IMR-90 (cell line): ENCODE data around the gene NCOA5. TPM values are rescaled to one million over a fixed set of nuclear protein-coding genes. Genes with fewer than 3 reads are reported as not detected.

Experiments
- ATAC-seq: fragments of 200-7000 bp; cut with Tn5 transposase; 2 replicates; pipeline ENCODE4 v1.9.1; 2020; ENCODE audit warnings: low read depth, mild to moderate bottlenecking, moderate library complexity
- BruUV-seq: library from RNA; stranded (reverse); fragments of 400-500 nt; replicated peaks from 2 replicates; lab custom pipeline; 2021; lab: Mats Ljungman, UMichigan
- CTCF ChIA-PET: fragments of 300-600 bp; formaldehyde crosslinking; extraction: SDS; loops from one replicate; lab custom pipeline; 2021; ENCODE audit warnings: antibody characterized with exemption; lab: Yijun Ruan, JAX
- POLR2A ChIA-PET: fragments of 300-600 bp; sonication (Branson Sonifier 250); formaldehyde crosslinking; loops from one replicate; lab custom pipeline; 2022; ENCODE audit warnings: antibody characterized with exemption; ENCODE audit not compliant: unreplicated experiment; lab: Charles Lee
- DNase-seq: peaks from one replicate; pipeline ENCODE4 v3.0.0; 2013
- H2AFZ ChIP-seq: replicated peaks from 2 replicates; pipeline ENCODE3; 2013; ENCODE audit warnings: low read length, mild to moderate bottlenecking; ENCODE audit not compliant: poor library complexity
- H2AK5ac ChIP-seq: 2 replicates; pipeline ENCODE4 v1.6.1; 2013; ENCODE audit warnings: low read depth, low read length, inconsistent platforms
- H2AK9ac ChIP-seq: replicated peaks from 2 replicates; pipeline ENCODE3; 2013; ENCODE audit warnings: mild to moderate bottlenecking, low read depth, low read length, moderate library complexity; ENCODE audit not compliant: poor library complexity
- H2BK120ac ChIP-seq: 2 replicates; pipeline ENCODE4 v1.6.1; 2013; ENCODE audit warnings: low read depth, low read length, inconsistent platforms
- H2BK15ac ChIP-seq: 3 replicates; pipeline ENCODE4 v1.6.1; 2013; ENCODE audit warnings: low read depth, low read length, inconsistent platforms
- H2BK20ac ChIP-seq: 2 replicates; pipeline ENCODE4 v1.6.1; 2013; ENCODE audit warnings: low read depth, mild to moderate bottlenecking, inconsistent platforms, low read length, moderate library complexity
- H2BK5ac ChIP-seq: 2 replicates; pipeline ENCODE4 v1.6.1; 2013; ENCODE audit warnings: mild to moderate bottlenecking, low read depth, low read length, inconsistent platforms; ENCODE audit not compliant: poor library complexity, severe bottlenecking
- H3K14ac ChIP-seq: replicated peaks from 2 replicates; pipeline ENCODE4 v1.6.1; 2013; ENCODE audit warnings: low read depth, low read length, inconsistent platforms
- H3K18ac ChIP-seq: 2 replicates; pipeline ENCODE4 v1.6.1; 2013; ENCODE audit warnings: low read depth, low read length, control low read depth
- H3K23ac ChIP-seq: 2 replicates; pipeline ENCODE4 v1.6.1; 2013; ENCODE audit warnings: low read depth, low read length, inconsistent platforms
- H3K27ac ChIP-seq: 2 replicates; pipeline ENCODE4 v1.5.1; 2013; ENCODE audit warnings: mild to moderate bottlenecking, control low read depth, low read length; ENCODE audit not compliant: insufficient read depth
- H3K27me3 ChIP-seq: 2 replicates; pipeline ENCODE4 v1.6.1; 2013; ENCODE audit warnings: low read length; ENCODE audit not compliant: control insufficient read depth, insufficient read depth
- H3K36me3 ChIP-seq: 2 replicates; pipeline ENCODE4 v1.6.1; 2013; ENCODE audit warnings: low read length, mixed read lengths; ENCODE audit not compliant: control insufficient read depth, insufficient read depth
- H3K4ac ChIP-seq: 2 replicates; pipeline ENCODE4 v1.6.1; 2013; ENCODE audit warnings: low read depth, low read length, inconsistent platforms
- H3K4me1 ChIP-seq: 2 replicates; pipeline ENCODE4 v1.6.1; 2013; ENCODE audit warnings: low read length, mixed read lengths; ENCODE audit not compliant: control insufficient read depth, insufficient read depth
- H3K4me2 ChIP-seq: 2 replicates; pipeline ENCODE4 v1.6.1; 2013; ENCODE audit warnings: low read depth, mild to moderate bottlenecking, control low read depth, low read length, moderate library complexity
- H3K4me3 ChIP-seq: 2 replicates; pipeline ENCODE4 v1.5.1; 2013; ENCODE audit warnings: low read depth, mild to moderate bottlenecking, control low read depth, low read length, moderate library complexity; ENCODE audit not compliant: insufficient read depth
- H3K56ac ChIP-seq: 2 replicates; pipeline ENCODE4 v1.6.1; 2013; ENCODE audit warnings: low read length, inconsistent platforms; ENCODE audit not compliant: insufficient read depth; ENCODE audit errors: extremely low read depth
- H3K79me1 ChIP-seq, 2 experiments: 2 replicates each; pipeline ENCODE4 v1.6.1; 2013; ENCODE audit warnings: low read length in 2 of 2, inconsistent platforms in 1 of 2, low read depth in 1 of 2
- H3K9ac ChIP-seq: 2 replicates; pipeline ENCODE4 v1.6.1; 2013; ENCODE audit warnings: low read depth, low read length, control low read depth
- H3K9me1 ChIP-seq: 2 replicates; pipeline ENCODE4 v1.6.1; 2013; ENCODE audit warnings: low read length, inconsistent platforms; ENCODE audit not compliant: insufficient read depth
- H3K9me3 ChIP-seq: 2 replicates; pipeline ENCODE4 v1.6.1; 2013; ENCODE audit warnings: low read length; ENCODE audit not compliant: control insufficient read depth, insufficient read depth
- H4K20me1 ChIP-seq: 2 replicates; pipeline ENCODE4 v1.6.1; 2013; ENCODE audit warnings: low read length, inconsistent platforms; ENCODE audit not compliant: insufficient read depth
- H4K5ac ChIP-seq: 2 replicates; pipeline ENCODE4 v1.6.1; 2013; ENCODE audit warnings: mild to moderate bottlenecking, low read depth, low read length, control low read depth
- H4K8ac ChIP-seq, 2 experiments: 2 replicates each; pipeline ENCODE4 v1.6.1; 2013; ENCODE audit warnings: low read depth in 2 of 2, low read length in 2 of 2, control low read depth in 1 of 2, inconsistent platforms in 1 of 2
- H4K91ac ChIP-seq: 2 replicates; pipeline ENCODE4 v1.6.1; 2013; ENCODE audit warnings: low read depth, low read length, inconsistent platforms; ENCODE audit not compliant: insufficient read depth
- BHLHE40 ChIP-seq: fragments of 150-350 bp; IDR thresholded peaks from 2 replicates; pipeline ENCODE4 v1.6.1; 2016; ENCODE audit warnings: mild to moderate bottlenecking, low read depth, low read length
- CHD1 ChIP-seq: IDR thresholded peaks from 2 replicates; pipeline ENCODE4 v1.6.1; 2012; ENCODE audit warnings: low read depth, low read length, improper control_type of control experiment
- CTCF ChIP-seq: conservative IDR thresholded peaks from 2 replicates; pipeline ENCODE4 v1.5.1; 2012; ENCODE audit warnings: mild to moderate bottlenecking, low read depth, low read length, improper control_type of control experiment
- MAFK ChIP-seq: IDR thresholded peaks from 2 replicates; pipeline ENCODE4 v1.6.1; 2012; ENCODE audit warnings: low read depth, low read length, improper control_type of control experiment
- MAZ ChIP-seq: IDR thresholded peaks from 2 replicates; pipeline ENCODE4 v1.6.1; 2012; ENCODE audit warnings: low read depth, mild to moderate bottlenecking, low read length, improper control_type of control experiment, moderate library complexity, borderline replicate concordance
- MXI1 ChIP-seq: IDR thresholded peaks from 2 replicates; pipeline ENCODE4 v1.6.1; 2012; ENCODE audit warnings: low read depth, mild to moderate bottlenecking, low read length, moderate library complexity, borderline replicate concordance
- NFE2L2 ChIP-seq: fragments of 150-350 bp; IDR thresholded peaks from 2 replicates; pipeline ENCODE4 v1.6.1; 2016; ENCODE audit warnings: low read depth, mild to moderate bottlenecking, low read length
- POLR2A ChIP-seq: IDR thresholded peaks from 2 replicates; pipeline ENCODE4 v1.6.1; 2012; ENCODE audit warnings: mild to moderate bottlenecking, low read depth, low read length
- RAD21 ChIP-seq: IDR thresholded peaks from 2 replicates; pipeline ENCODE4 v1.6.1; 2012; ENCODE audit warnings: low read length, improper control_type of control experiment
- RCOR1 ChIP-seq: IDR thresholded peaks from 2 replicates; pipeline ENCODE4 v1.6.1; 2012; ENCODE audit warnings: mild to moderate bottlenecking, low read length, improper control_type of control experiment; ENCODE audit not compliant: insufficient replicate concordance
- RFX5 ChIP-seq: IDR thresholded peaks from 2 replicates; pipeline ENCODE4 v1.8.0; 2012; ENCODE audit warnings: low read depth, mild to moderate bottlenecking, low read length, moderate library complexity
- WGBS, 2 experiments: methylation state at CpG; one replicate each; pipeline versions ENCODE4 v1.1.5 to v1.1.7; 2013; ENCODE audit warnings: missing lambda C conversion rate in 2 of 2; ENCODE audit not compliant: insufficient read length in 1 of 2; ENCODE audit errors: extremely low coverage in 2 of 2; 5-methylcytosine and 5-hydroxymethylcytosine counted together
- dilution Hi-C: fragments of 300-500 bp; cut with HindIII; formaldehyde crosslinking; loops from one replicate; pipeline ENCODE4 v1.14.3; 2018; ENCODE audit warnings: low sequenced_read_pairs; ENCODE audit not compliant: unreplicated experiment
- in situ Hi-C: fragments of 300-500 bp; cut with MboI; formaldehyde crosslinking; loops from 3 replicates; pipeline ENCODE4 v1.14.3; 2019; ENCODE audit warnings: low sequenced_read_pairs, inconsistent platforms, mixed read lengths
- intact Hi-C: fragments of 100-400 bp; cut with micrococcal nuclease; formaldehyde crosslinking; loops from 2 replicates; pipeline ENCODE4 v1.10.0; 2022
- polyA plus RNA-seq, 3 experiments: library from polyadenylated mRNA; depleted of rRNA; stranded (reverse); fragments of >200 nt; gene quantifications; 2 replicates each; pipeline ENCODE4 v1.2.3, GENCODE V29; 2012; ENCODE audit warnings: low replicate concordance in 1 of 3
- total RNA-seq: library from RNA; depleted of rRNA; stranded (reverse); fragments of >200 nt; gene quantifications from 2 replicates; pipeline ENCODE4 v1.2.3, GENCODE V29; 2012

NCOA5 gene
- total and polyA plus RNA-seq, 2 of the 4 experiments (the other 2 are of a cell fraction): 17.4 to 20.6 TPM

- no peak for TF ChIP-seq RCOR1
Observed at GRCh38 chr20:46070215-46070900, 19.4 kb downstream of the NCOA5 start (continued).

- Histone ChIP-seq H3K14ac (no peak overlapping the region), H3K56ac (no peak overlapping the region), H3K27me3 (no peaks in the 10 kb centered on the region), H2BK5ac (no peak overlapping the region), H3K9ac (no peak overlapping the region), H2AFZ (no peak overlapping the region), H3K4me3 (no peak overlapping the region), H4K8ac (no peak overlapping the region), H3K4me2 (no peak overlapping the region), H3K9me3 (no peaks in the 10 kb centered on the region), H4K5ac (no peak overlapping the region), H2AK9ac (no peak overlapping the region), H3K23ac (no peak overlapping the region), H4K20me1 (peaks cover 22% of the 10 kb centered on the region), H3K4ac (no peak overlapping the region), H3K4me1 (peaks cover 2% of the 10 kb centered on the region; the same call in 1 of the 2 replicates), H4K91ac (no peak overlapping the region), H3K36me3 (peaks cover 63% of the 10 kb centered on the region), H2BK15ac (no peak overlapping the region), H3K79me1 (peaks cover 0 to 15% of the 10 kb centered on the region in 2 experiments; a peak in 3 of 4 replicates), H3K18ac (no peak overlapping the region), H3K9me1 (peaks cover 3% of the 10 kb centered on the region; the same call in 1 of the 2 replicates), H2AK5ac (no peak overlapping the region), H2BK20ac (no peak overlapping the region), H2BK120ac (no peak overlapping the region), H3K27ac (no peak overlapping the region)
- in situ Hi-C loops: no loop called here
- 100% methylated on average over 1 of the region's 3 CpGs; no CpG with 5 or more reads in 1 of the 2 experiments for WGBS, 2 experiments
- ATAC-seq (no peak), DNase-seq (no peak)
- POLR2A ChIA-PET: no interaction called here
- dilution Hi-C loops: no loop called here
- no TSS peak for BruUV-seq
- TF ChIP-seq MXI1 (no peak), RCOR1 (no peak), MAZ (no peak), MAFK (no peak), RFX5 (no peak), BHLHE40 (no peak), RAD21 (no peak), CHD1 (no peak), NFE2L2 (no peak), POLR2A (no peak), CTCF (no peak)
- CTCF ChIA-PET: no interaction called here
- intact Hi-C loops: no loop called here
Observed at GRCh38 chr20:46065691-46066090, 24.1 kb downstream of the NCOA5 start.
